Trophoblast cell (in vitro differentiated cells and primary cell): ENCODE data around the gene ARHGAP6.
"Not testable (repeated sequence)": the region's sequence is repeated elsewhere in the genome, so short reads cannot be mapped to it uniquely, and the experiment has no call there.

Experiments
- DNase-seq, 2 donors: peaks; one replicate each; pipeline ENCODE4 v3.0.0-alpha.2; 2016
- H2AFZ ChIP-seq: 2 replicates; pipeline ENCODE4 v1.6.1; 2013; ENCODE audit warnings: low read length, moderate library complexity, mild to moderate bottlenecking; ENCODE audit not compliant: insufficient read depth, poor library complexity
- H2AK5ac ChIP-seq: 2 replicates; pipeline ENCODE4 v1.6.1; 2013; ENCODE audit warnings: mild to moderate bottlenecking, low read length
- H2BK120ac ChIP-seq: 2 replicates; pipeline ENCODE4 v1.6.1; 2013; ENCODE audit warnings: low read length, mild to moderate bottlenecking, moderate library complexity; ENCODE audit not compliant: insufficient read depth, poor library complexity
- H2BK12ac ChIP-seq: 2 replicates; pipeline ENCODE4 v1.6.1; 2013; ENCODE audit warnings: mild to moderate bottlenecking, low read length, moderate library complexity
- H2BK5ac ChIP-seq: 2 replicates; pipeline ENCODE4 v1.6.1; 2013; ENCODE audit warnings: low read length, low read depth, moderate library complexity, mild to moderate bottlenecking; ENCODE audit not compliant: poor library complexity
- H3K14ac ChIP-seq: 2 replicates; pipeline ENCODE4 v1.6.1; 2013; ENCODE audit warnings: mild to moderate bottlenecking, low read length
- H3K18ac ChIP-seq: 2 replicates; pipeline ENCODE4 v1.6.1; 2013; ENCODE audit warnings: mild to moderate bottlenecking, low read length
- H3K23ac ChIP-seq: 2 replicates; pipeline ENCODE4 v1.6.1; 2013; ENCODE audit warnings: low read length
- H3K27ac ChIP-seq: 2 replicates; pipeline ENCODE4 v1.5.1; 2013; ENCODE audit warnings: low read depth, mild to moderate bottlenecking, inconsistent platforms, low read length, moderate library complexity
- H3K27me3 ChIP-seq: 2 replicates; pipeline ENCODE4 v1.6.1; 2013; ENCODE audit warnings: inconsistent platforms, mild to moderate bottlenecking, low read length, moderate library complexity; ENCODE audit not compliant: insufficient read depth
- H3K36me3 ChIP-seq, 2 experiments: 1 replicate in 1 of 2; 2 replicates in 1 of 2; pipeline ENCODE4 v1.6.1; 2013; ENCODE audit warnings: low read length in 2 of 2, mild to moderate bottlenecking in 2 of 2, moderate library complexity in 1 of 2; ENCODE audit not compliant: insufficient read depth in 2 of 2, control insufficient read depth in 1 of 2
- H3K4ac ChIP-seq: 2 replicates; pipeline ENCODE4 v1.6.1; 2013; ENCODE audit warnings: low read depth, mild to moderate bottlenecking, low read length, moderate library complexity
- H3K4me1 ChIP-seq, 2 experiments: 1 replicate in 1 of 2; 2 replicates in 1 of 2; pipeline ENCODE4 v1.6.1; 2013; ENCODE audit warnings: low read length in 2 of 2, mild to moderate bottlenecking in 2 of 2, moderate library complexity in 1 of 2; ENCODE audit not compliant: insufficient read depth in 2 of 2, control insufficient read depth in 1 of 2
- H3K4me2 ChIP-seq: 2 replicates; pipeline ENCODE4 v1.6.1; 2013; ENCODE audit warnings: inconsistent platforms, mild to moderate bottlenecking, low read length, moderate library complexity
- H3K4me3 ChIP-seq: 2 replicates; pipeline ENCODE4 v1.5.1; 2013; ENCODE audit warnings: mild to moderate bottlenecking, low read depth, low read length, inconsistent platforms
- H3K79me1 ChIP-seq: one replicate; pipeline ENCODE4 v1.6.1; 2013; ENCODE audit warnings: low read length
- H3K79me2 ChIP-seq: 2 replicates; pipeline ENCODE4 v1.6.1; 2013; ENCODE audit warnings: low read length, mild to moderate bottlenecking; ENCODE audit not compliant: control insufficient read depth, insufficient read depth, poor library complexity
- H3K9ac ChIP-seq: 2 replicates; pipeline ENCODE4 v1.6.1; 2013; ENCODE audit warnings: mild to moderate bottlenecking, low read length
- H3K9me3 ChIP-seq: 2 replicates; pipeline ENCODE4 v1.6.1; 2013; ENCODE audit warnings: low read depth, mild to moderate bottlenecking, control low read depth, inconsistent platforms, low read length; ENCODE audit not compliant: insufficient read depth
- H4K12ac ChIP-seq: 2 replicates; pipeline ENCODE4 v1.6.1; 2013; ENCODE audit warnings: low read depth, mild to moderate bottlenecking, low read length, moderate library complexity
- H4K8ac ChIP-seq: 2 replicates; pipeline ENCODE4 v1.6.1; 2013; ENCODE audit warnings: low read depth, mild to moderate bottlenecking, low read length, moderate library complexity
- H4K91ac ChIP-seq: one replicate; pipeline ENCODE4 v1.6.1; 2013; ENCODE audit warnings: low read depth, mild to moderate bottlenecking, low read length, moderate library complexity
- WGBS: extraction: QIAGEN DNeasy Blood & Tissue Kit; methylation state at CpG from one replicate; pipeline ENCODE4 v1.1.7; 2013; ENCODE audit warnings: missing lambda C conversion rate; ENCODE audit not compliant: insufficient read length, insufficient coverage; ENCODE audit errors: extremely low coverage; 5-methylcytosine and 5-hydroxymethylcytosine counted together

ARHGAP6 gene

GRCh38 chrX:11355944-11356343 is 309.8 kb downstream of the ARHGAP6 start:
- H3K79me1 ChIP-seq, H4K8ac ChIP-seq, H3K23ac ChIP-seq, H2BK120ac ChIP-seq, H4K12ac ChIP-seq, H2AFZ ChIP-seq, H4K91ac ChIP-seq, H3K4me2 ChIP-seq, DNase-seq, H2BK5ac ChIP-seq, H3K4me1 ChIP-seq, H3K79me2 ChIP-seq, H3K27me3 ChIP-seq, H2AK5ac ChIP-seq, H3K9me3 ChIP-seq, H3K4me3 ChIP-seq, H3K9ac ChIP-seq, H3K36me3 ChIP-seq, H3K18ac ChIP-seq, H2BK12ac ChIP-seq, H3K4ac ChIP-seq, H3K14ac ChIP-seq, H3K27ac ChIP-seq: not testable (repeated sequence)
- WGBS, result no CpG with 5 or more reads among the region's 2 CpGs

- no peak overlapping the region for H3K27ac ChIP-seq
- no peak overlapping the region for H2BK12ac ChIP-seq
- H3K23ac ChIP-seq, result no peak overlapping the region
- no peak overlapping the region for H2AK5ac ChIP-seq
- H4K12ac ChIP-seq, result no peak overlapping the region
- H2BK5ac ChIP-seq, result no peak overlapping the region
- no peak overlapping the region for H3K18ac ChIP-seq
- no peak overlapping the region for H3K4me2 ChIP-seq
- H3K4me1 ChIP-seq, result peaks cover 0 to 3% of the 10 kb centered on the region in 2 experiments
- H2AFZ ChIP-seq, result no peak overlapping the region
- DNase-seq, result no peak
- H2BK120ac ChIP-seq, result no peak overlapping the region
- H4K91ac ChIP-seq, result no peak overlapping the region
- H3K27me3 ChIP-seq, result no peaks in the 10 kb centered on the region
- no peak overlapping the region for H4K8ac ChIP-seq
- WGBS, result no CpG with 5 or more reads among the region's 4 CpGs
- no peak overlapping the region for H3K4ac ChIP-seq
- no peaks in the 10 kb centered on the region for H3K36me3 ChIP-seq
- no peak overlapping the region for H3K9ac ChIP-seq
- no peaks in the 10 kb centered on the region for H3K79me2 ChIP-seq
- no peak overlapping the region for H3K4me3 ChIP-seq
- no peaks in the 10 kb centered on the region for H3K79me1 ChIP-seq
- H3K14ac ChIP-seq, result no peak overlapping the region
- H3K9me3 ChIP-seq, result no peaks in the 10 kb centered on the region
These were observed 310.3 kb downstream of the ARHGAP6 start for GRCh38 chrX:11355259-11355909.

- no peak overlapping the region for H3K14ac ChIP-seq
- no CpG with 5 or more reads among the region's 1 CpG for WGBS
- H3K18ac ChIP-seq, result no peak overlapping the region
- no peak for DNase-seq
- no peak overlapping the region for H2BK120ac ChIP-seq
- H3K27me3 ChIP-seq, result no peaks in the 10 kb centered on the region
- H3K4me3 ChIP-seq, result no peak overlapping the region
- H4K12ac ChIP-seq, result no peak overlapping the region
- no peaks in the 10 kb centered on the region for H3K9me3 ChIP-seq
- no peak overlapping the region for H3K9ac ChIP-seq
- no peak overlapping the region for H3K27ac ChIP-seq
- H4K91ac ChIP-seq, result no peak overlapping the region
- no peak overlapping the region for H3K23ac ChIP-seq
- H2AFZ ChIP-seq, result no peak overlapping the region
- H3K4me2 ChIP-seq, result no peak overlapping the region
- H2BK5ac ChIP-seq, result no peak overlapping the region
- no peak overlapping the region for H2AK5ac ChIP-seq
- no peaks in the 10 kb centered on the region for H3K79me1 ChIP-seq
- no peak overlapping the region for H3K4ac ChIP-seq
- no peak overlapping the region for H4K8ac ChIP-seq
- no peaks in the 10 kb centered on the region for H3K36me3 ChIP-seq
- no peaks in the 10 kb centered on the region for H3K79me2 ChIP-seq
- H2BK12ac ChIP-seq, result no peak overlapping the region
- peaks cover 0 to 3% of the 10 kb centered on the region in 2 experiments for H3K4me1 ChIP-seq
These were observed 313.4 kb downstream of the ARHGAP6 start for GRCh38 chrX:11352296-11352741.

DNA sequence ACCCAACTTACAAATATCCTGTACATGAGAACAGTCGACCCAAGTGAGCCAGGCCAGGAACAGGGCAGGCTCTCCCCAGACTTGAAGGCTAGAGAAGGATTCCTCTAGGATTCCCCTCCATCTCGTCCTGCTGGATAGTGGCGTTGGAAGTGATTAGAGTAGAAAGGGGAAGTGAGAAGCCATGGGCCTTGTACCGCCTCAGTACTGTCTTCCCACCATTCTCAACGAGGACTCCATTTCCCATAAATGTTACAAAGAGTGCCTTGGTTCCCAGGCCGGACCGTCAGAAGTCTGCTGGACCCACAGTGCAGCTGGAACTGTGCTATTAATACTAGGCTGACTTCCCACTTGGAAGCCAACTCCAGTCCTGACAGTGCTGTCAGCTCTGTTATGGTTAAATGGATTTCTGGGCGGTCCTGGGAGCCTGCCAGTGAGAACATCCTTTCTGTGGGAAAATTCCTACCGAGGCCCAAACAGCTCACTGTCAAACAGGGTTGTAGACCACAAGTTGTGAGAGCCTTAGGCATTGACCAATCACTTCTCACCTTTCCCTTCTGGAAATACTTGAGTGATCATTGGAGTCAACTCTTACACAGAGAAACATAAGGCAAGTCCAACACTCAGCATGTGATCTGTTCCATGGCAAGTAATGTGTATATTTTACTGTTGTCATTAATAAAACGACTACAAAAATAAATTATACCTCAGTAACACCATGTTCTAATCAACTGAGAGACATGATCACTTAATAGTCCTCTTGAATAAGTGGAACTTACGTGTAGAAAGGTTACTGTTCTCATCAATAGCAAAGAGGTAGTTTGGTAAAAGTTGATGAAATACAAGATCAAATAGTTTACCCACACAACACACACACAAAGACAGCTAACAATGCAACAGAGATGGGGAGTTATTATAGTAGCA is 314.1 kb downstream of the ARHGAP6 start:
- Histone ChIP-seq H3K36me3 (no peaks in the 10 kb centered on the region), H3K4me2 (no peak overlapping the region), H4K8ac (no peak overlapping the region), H2BK5ac (no peak overlapping the region), H3K4ac (no peak overlapping the region), H3K14ac (no peak overlapping the region), H3K4me3 (no peak overlapping the region), H2BK12ac (no peak overlapping the region), H3K79me2 (no peaks in the 10 kb centered on the region), H4K91ac (no peak overlapping the region), H2AK5ac (no peak overlapping the region), H2BK120ac (no peak overlapping the region), H3K27ac (no peak overlapping the region), H3K79me1 (no peaks in the 10 kb centered on the region), H3K9ac (no peak overlapping the region), H2AFZ (no peak overlapping the region), H3K23ac (no peak overlapping the region), H4K12ac (no peak overlapping the region), H3K27me3 (no peaks in the 10 kb centered on the region), H3K18ac (no peak overlapping the region), H3K9me3 (no peaks in the 10 kb centered on the region), H3K4me1 (peaks cover 0 to 3% of the 10 kb centered on the region in 2 experiments)
- no peak for DNase-seq
- WGBS, result no CpG with 5 or more reads among the region's 11 CpGs
